Ovary (tissue), 3 donors: ENCODE data around the gene METTL27.
"Not testable (repeated sequence)": the region's sequence is repeated elsewhere in the genome, so short reads cannot be mapped to it uniquely, and the experiment has no call there.

Experiments used
- CTCF ChIP-seq, 3 donors: fragments of 450-650 bp in 2 of 3; fragments of 200-600 bp in 1 of 3; IDR thresholded peaks; one replicate each; pipeline versions ENCODE4 v1.5.1 to v1.8.0; 2016 to 2022; ENCODE audit warnings: antibody characterized with exemption in 3 of 3, mild to moderate bottlenecking in 1 of 3
- EP300 ChIP-seq: sonication (generic); formaldehyde crosslinking; IDR thresholded peaks from one replicate; pipeline ENCODE4 v1.6.1; 2017; ENCODE audit warnings: antibody characterized with exemption
- POLR2A ChIP-seq: fragments of 450-650 bp; IDR thresholded peaks from one replicate; pipeline ENCODE4 v1.6.1; 2017; ENCODE audit warnings: antibody characterized with exemption, mild to moderate bottlenecking, moderate library complexity
- donor health status: DM: no; HTN: no; CAD: no.

- not testable (repeated sequence) for TF ChIP-seq CTCF (IDR thresholded peaks at IDR 0.05); POLR2A; EP300
Measured at GRCh38 chr7:73884867-73885422, 42.6 kb upstream of the METTL27 start.
